ENCODE measurements around the gene SPA17.

DNA sequence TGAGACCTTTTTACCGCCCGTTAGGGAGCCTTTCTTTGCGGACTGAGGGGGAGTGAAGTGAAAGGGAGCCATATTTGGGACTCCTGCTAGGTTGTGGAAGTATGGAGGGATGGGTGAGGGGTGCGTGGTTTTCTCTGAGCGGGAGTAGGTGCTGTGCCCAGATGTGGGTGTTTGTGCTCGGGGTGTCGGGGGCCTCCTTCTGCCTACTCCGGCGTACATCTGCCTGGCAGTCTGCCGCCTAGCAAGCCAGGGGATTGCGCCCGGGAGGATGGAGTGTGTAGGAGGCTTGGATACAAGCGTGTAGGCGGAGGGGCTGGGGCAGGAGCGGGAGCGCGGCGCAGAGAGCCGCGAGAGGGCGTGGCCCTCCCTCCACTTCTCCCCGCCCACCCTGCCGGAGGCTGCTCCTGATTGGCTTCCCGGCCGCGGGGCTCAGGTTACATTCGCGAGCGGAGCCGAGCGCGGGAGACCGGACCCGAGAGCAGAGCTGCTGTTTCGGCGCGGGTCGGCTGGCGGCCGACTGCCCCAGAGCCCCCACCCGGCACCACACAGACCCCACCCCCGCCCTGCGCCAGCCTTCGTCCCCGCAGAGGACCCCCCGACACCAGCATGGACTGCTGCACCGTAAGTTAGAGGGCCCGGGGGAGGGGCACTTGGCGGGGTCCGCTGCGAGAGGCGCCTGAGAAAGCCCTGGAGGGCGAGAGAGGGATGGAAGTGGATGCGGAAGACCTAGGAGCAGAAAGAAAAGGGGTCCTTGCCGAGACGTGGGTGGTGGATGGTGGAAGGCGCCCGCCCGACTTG, 66.0 kb downstream of the SPA17 start, which contains the start of gene NRGN:
- no peak for TF ChIP-seq CTCF (IDR thresholded peaks at IDR 0.05)
- TF ChIP-seq ZNF423 (CRISPR knock-in tag; IDR thresholded peaks at IDR 0.05), result no peak
- TF ChIP-seq SP1 (CRISPR knock-in tag; conservative IDR thresholded peaks at IDR 0.05), result peak; percentile 87

Measured in WTC11 (cell line).